ENCODE results near the gene CADM1.

Gene CADM1

GRCh38 chr11:115234794-115235193, 269.4 kb downstream of the CADM1 start:
- DNase-seq = no peak

GRCh38 chr11:115226556-115226955, 277.7 kb downstream of the CADM1 start:
- no peak for DNase-seq

DNA sequence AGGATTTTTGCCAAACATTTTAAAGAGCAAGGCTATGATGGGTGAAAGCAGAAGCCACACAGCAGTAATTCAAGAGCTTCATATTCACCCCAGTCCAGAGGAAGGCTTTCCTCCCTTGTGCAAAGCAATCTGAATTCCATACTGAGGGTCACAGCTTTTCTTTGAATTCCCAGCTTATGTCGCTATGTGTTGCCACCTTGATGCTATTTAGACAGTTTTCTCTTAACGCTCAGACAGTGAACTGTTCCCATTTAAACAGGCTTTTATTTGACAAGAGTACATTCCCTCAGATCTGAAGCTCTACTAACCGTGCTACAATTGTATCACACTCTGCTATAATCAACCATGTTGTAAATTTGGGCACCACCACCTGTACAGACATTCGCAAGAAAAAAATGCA, 279.7 kb downstream of the CADM1 start:
- DNase-seq = no peak

DNA sequence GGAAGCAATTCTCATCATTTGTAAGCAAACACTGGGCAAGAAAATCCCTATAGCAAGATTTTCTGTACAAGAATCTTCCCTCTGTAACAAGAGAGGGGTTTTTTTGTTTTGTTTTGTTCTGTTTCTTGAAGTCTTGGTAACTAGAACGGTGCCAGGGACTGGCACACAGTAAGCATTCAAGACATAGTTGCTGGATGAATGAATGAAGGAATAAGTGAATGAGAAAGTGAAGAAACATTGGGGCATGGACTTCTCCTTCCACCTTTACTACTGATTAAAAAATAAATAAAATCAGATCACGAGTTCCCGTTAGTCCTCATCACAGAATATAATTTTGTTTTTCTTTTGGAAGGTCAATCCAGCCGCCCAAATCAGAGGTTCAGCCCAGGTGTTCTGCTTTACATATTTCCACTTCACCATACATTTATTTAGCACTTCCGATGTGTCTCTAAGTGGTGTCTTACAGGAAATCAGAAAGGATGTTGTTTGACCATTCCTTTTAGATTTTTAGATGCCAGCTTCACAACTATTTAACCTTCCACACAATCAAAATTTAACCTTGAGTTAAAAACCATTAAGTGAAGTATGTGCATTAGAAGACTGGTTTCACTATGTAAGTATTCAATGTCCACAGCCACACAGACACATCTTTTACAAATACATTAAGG, 281.2 kb downstream of the CADM1 start:
- no peak for DNase-seq

DNA sequence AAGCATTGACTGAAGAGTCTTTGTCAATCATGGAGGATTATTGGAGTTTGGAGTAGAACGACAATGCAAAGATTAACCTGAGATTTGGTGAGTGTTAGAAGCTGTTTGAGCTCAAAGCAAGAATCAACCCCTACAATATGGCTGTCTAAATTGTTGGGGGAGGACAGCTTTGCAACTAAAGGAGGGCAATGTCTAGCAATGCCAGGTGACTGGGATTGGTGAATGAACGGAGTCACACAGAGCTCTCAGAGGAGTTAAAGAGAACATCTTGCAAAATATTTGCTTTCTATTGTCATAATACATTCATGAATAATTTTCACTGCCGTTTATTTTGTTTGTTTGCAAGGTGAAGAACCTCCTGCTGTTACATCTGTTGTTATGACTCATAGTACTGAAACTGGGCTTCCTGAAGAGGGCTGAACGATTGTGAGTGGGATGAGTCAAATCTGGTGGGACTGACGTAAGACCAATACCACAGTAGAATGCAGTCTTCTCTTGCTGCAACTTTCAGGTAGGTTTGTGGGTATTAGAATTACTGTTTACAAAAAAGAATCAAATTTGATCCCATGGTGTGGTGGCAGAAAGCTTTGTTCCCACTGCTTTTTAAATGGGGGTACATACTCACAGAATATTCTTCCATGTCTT, 281.9 kb downstream of the CADM1 start:
- no peak for DNase-seq

DNA sequence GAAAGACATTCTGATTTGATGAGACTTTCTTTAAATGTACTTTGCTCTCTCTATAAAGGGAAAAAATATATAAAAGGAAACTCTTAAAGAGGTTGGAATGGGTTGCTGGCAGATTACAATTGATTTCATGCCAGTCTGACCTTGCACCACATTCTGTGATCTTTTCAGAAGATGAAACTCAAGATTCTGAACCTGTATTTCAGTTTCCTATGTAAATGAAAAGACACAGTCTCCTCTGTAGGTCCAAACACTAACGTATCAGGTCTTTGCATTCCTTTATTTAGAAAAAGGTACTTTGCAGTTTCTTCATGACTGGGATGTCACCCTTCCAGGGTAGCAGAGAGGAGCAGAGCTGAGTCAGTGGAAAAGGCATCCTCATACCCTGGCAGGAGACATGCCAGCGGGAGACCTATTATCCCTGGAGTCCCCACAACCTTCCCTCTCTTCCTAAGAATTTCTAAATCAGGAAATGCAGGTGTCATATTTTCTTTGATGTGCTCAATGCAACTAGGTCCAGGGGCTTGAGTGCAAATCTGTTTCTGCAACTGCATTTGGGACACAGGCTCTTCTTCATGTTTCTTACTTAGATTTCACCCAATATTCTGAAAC, 282.6 kb downstream of the CADM1 start:
- no peak for DNase-seq

DNA sequence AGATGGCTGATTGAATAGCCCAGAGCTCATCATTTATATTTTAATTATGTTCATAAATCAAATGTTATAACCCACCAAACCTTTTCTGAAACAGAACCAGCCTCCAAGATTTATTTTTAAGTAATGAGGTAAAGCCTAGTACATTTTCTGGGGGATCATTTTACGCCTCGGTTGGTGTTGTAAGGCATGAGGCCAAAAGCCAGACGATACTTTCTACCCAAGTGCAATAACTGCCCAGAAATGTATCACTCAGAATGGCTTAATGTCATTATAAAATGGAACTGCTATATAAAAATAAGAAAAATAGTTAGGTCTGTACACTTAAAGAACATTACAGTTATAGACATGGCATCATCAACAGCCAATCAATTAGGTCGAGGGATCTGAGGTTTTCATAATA, 283.3 kb downstream of the CADM1 start:
- DNase-seq = no peak

GRCh38 chr11:115220423-115220822, 283.8 kb downstream of the CADM1 start:
- DNase-seq = no peak

DNA sequence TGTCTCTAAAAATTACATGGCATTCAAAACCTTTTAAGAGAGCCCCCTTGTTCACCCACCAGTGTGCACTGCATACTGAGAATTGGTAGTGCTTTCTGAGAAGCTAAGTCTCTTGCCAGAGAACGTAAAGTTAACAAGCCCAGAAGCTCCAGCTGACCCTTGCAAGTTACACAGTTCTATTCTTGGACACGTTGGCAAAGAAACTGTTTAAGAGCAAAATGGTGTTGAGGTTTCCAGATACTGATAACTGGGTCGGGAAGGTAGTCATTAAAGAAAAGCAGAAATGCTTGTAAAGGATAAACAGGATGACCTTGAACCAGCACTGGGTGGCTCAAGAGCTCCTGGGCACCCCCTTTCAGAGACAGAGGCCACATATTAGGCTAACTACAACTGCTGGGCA, 284.8 kb downstream of the CADM1 start:
- no peak for DNase-seq

GRCh38 chr11:115217726-115218311, 286.4 kb downstream of the CADM1 start:
- no peak for DNase-seq

DNA sequence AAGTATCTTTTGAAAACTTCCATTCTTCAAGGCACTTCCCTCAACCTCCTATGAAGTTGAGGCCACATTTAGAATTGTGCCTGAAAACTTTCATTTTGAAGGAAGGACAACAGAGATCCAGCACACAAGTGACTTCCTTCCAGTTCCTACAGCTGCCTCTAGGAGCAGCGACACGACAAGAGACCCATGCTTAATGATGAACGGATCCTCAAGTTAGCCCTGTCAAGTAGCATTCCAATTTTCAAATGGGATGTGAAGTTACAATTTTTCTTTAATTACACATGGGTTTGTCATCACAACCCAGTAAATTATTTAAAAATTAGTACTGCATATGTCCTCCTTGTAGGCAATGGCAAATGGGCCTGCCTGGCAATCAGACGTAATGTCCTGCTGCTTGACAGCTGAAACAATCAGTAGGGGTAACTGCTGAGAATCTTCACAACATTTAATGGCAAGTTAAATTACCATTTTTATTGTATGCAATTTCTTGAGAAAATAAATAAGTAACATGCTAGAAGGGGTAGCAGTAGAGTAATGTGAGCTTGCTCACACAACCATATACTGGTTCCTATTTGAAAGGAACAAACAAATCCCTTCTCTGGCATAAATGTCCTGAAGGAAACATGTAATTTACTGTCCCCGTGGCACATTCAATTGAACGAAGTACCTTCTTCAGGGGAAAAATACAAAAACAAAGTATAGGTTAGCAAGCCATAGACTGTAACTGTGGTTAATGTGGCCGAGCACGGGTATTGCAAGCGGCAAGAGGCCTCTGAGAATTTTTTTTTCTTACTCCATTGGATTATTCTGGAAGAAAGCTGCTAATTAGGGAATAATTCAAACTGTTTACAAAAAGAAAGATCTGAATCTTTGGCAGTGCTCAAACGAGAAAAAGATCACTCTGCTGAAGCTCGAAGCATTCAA, 288.3 kb downstream of the CADM1 start:
- no peak for DNase-seq

DNA sequence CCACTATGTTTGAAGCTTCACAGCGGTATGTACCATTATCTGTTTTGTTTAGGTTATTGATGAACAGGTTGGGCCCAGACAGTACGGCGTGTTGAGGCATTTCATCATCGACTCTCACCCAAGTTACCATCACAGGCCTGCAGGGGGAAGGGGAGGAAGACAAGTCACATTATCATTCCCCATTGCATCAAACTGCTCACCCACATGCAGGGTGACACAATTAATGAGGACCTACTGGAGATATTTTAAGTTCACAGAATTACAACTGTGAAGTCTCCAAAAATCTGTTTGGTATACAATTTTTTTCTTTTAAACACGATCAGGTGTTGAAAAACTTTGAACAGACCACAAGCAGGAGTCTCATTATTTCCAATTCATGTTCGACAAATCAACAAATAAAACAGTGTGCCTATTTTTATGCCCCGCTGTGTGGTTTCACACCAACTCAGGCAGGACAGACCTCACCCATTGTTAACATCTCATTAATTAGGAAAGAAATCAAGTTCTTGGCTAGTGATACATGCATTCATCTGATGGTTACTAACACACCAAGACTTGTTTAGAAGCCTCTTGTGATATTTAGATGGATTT, 289.5 kb downstream of the CADM1 start:
- DNase-seq = no peak

DNA sequence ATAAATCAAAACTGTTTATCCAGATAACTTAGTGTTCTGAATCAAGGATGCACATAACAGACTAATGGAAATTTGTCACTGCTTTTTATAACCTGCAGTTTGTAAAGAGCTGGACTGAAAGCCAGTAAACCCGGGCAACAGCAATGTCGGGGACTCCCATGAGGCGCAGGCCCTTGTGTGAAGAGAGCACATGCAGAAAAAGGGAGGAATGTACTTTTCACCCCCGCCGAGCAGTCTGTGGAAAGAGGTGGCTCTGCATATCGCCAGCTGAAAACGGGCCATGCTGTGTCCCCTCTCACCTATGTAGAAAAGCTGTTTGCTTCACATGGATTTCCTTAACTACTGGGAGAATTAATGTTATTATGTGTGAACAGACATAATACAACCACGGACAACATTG, 291.2 kb downstream of the CADM1 start:
- no peak for DNase-seq

GRCh38 chr11:115208808-115209259, 295.4 kb downstream of the CADM1 start:
- no peak for DNase-seq

DNA sequence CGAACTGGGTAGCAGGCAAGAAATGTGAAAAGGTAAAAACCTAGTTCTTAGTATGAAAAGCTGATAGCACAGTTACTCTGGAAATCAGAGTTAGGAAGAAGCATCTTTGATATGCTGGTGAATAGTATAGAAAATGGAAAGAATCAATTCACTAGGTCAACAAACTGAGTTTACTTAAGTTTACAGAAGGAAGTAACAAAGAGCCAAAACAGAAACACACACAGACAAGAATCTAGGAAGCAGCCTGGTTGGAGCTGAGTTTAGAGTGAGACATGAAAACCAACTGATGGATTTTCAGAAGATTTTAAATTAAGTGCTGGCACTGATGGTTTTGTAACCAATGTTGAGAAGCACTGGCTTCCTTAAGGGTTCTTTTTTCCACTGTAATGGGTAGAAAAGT, 296.3 kb downstream of the CADM1 start:
- DNase-seq = no peak

GRCh38 chr11:115207166-115207591, 297.0 kb downstream of the CADM1 start:
- no peak for DNase-seq

DNA sequence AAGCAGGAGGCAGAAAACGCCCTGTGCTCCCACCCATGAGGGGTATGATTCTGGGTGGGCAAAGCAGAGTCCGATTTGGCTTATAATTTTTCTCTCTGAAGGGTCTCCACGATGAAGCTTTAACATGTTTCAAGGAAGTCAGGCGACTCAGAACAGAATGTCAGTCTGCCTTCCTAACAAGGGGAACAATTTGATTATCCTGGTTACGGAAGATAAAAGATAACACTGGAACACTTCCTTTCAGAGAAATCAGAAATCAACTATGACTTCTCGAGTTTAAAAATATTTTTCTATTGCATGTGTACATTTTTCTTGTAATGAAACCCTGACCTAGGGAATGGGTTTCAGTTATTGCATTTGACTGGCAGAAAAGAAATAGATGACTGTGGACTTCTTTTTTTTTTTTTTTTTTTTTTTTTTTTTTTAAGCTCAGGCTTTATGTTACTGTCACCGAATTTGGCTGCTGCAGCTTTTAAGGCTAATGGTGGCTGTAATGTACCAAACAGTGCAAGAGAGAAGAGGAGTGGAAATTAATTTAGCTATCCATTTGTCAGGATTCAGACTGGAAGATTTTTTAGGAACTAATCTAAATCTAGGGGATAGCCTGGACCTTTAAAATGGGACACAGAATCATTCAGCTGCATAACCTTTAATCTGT, 297.7 kb downstream of the CADM1 start:
- no peak for DNase-seq

DNA sequence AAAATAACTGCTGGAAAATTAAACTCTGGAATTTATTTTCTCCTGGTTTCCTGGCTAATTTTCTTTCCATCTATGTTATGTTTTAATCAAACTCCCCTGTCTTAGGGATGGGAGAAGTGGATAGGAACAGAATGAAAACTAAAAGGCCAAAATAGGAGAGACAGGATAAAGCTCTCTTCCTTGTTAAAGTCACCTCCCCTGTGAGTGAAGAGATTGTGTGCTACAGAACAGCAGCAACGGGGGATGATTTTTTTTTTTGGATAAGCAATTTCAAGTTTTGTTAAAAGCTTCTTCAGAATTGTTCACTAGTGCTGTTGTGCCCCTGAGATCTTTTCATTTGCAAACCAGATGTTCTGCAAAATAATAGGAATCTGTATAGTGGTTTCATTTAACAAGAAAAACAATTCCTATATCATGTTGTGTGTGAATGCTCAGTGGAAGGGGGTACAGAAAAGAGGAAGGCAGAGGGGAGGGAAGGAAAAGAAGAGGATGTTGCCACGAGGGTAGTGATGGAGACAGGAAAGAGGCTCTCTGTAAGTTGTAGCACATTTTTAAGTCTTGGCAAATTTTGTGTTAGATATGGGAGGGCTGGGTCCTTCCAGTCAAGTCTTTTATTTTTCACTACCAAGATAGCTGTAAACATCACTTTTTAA, 301.2 kb downstream of the CADM1 start:
- DNase-seq = no peak

DNA sequence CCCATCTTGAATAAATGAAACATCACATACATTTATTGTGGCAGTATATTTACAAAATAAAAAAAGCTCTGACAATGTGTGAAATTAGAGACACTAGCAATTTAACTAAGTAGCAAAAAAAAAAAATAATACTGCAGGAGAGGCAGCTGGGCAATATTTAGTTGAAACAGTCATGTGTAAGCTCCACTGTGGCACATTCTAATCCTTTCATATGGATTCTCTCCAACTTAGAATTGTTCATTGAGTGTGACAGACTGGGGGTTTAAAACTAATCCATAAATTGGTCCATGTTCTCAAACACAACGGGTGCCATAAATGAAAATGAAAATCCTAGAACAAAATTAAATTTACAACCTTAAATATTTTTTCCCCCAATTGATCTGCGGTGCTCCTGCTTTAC, 302.1 kb downstream of the CADM1 start:
- no peak for DNase-seq

DNA sequence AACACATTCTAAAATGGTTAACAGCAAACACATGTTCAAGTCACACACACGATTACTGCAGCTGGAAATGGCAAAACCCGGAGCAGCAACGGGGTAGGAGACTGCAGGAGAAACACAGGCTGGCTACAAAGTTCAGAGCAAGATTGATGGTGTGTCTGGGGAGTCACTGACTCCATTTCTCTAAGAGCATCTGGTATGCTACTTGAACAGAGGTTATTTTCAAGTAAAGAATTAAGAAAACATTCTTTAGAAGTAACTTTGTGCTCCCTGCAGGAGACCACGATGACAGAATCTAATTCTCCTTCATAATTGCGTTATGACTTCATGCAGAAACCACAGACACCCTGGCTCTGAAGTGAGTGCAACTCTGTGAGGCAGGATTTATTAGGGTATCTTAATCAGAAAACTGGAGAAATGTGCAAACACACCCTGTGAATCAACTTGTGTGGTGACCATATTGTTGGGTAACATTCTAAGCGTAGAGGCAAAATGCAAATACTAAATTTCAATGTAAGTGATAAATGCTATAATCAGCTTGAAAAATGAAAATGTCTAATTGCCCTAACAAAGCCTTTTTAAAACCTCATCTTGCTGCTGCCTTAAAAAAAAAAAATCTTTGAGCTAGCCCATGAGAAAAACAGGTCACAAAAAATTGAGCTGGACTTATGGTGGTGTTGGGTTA, 303.0 kb downstream of the CADM1 start:
- no peak for DNase-seq
